Right renal cortex interstitium (tissue), 3 donors: ENCODE measurements around the gene LRRC66. TPM values are rescaled to one million over a fixed set of nuclear protein-coding genes. Genes with fewer than 3 reads are reported as not detected.

ENCODE experiments used
- DNase-seq, 3 donors: peaks; one replicate each; pipeline ENCODE4 v3.0.0-alpha.2; 2013; ENCODE audit warnings: low read depth in 3 of 3, low spot score in 2 of 3
- polyA plus RNA-seq, 3 donors: library from polyadenylated mRNA; unstranded; fragments of 120-200 nt; gene quantifications; one replicate each; pipeline ENCODE4 v1.2.1, GENCODE V29; 2013; ENCODE audit not compliant: insufficient read length in 3 of 3

LRRC66 gene
- polyA plus RNA-seq, 3 donors = 0.58 to 0.74 (median 0.64) TPM

- DNase-seq = no peak
Measured at GRCh38 chr4:52014903-52015302, 5.3 kb downstream of the LRRC66 start.

- no peak for DNase-seq
Measured at GRCh38 chr4:52012651-52013050, 7.5 kb downstream of the LRRC66 start.

GRCh38 chr4:52010986-52011385, 9.2 kb downstream of the LRRC66 start:
- DNase-seq = no peak

- DNase-seq = no peak
Measured at GRCh38 chr4:52006887-52007286, 13.3 kb downstream of the LRRC66 start.

- DNase-seq = no peak
Measured at GRCh38 chr4:52005604-52006273, 14.4 kb downstream of the LRRC66 start.

GRCh38 chr4:52004414-52004813, 15.7 kb downstream of the LRRC66 start:
- no peak for DNase-seq

GRCh38 chr4:52001616-52002015, 18.5 kb downstream of the LRRC66 start:
- no peak for DNase-seq

- DNase-seq = no peak
Measured at GRCh38 chr4:51999250-51999649, 20.9 kb downstream of the LRRC66 start.

GRCh38 chr4:51998837-51999236, 21.3 kb downstream of the LRRC66 start:
- DNase-seq = no peak

- no peak for DNase-seq
Measured at GRCh38 chr4:51997647-51998046, 22.5 kb downstream of the LRRC66 start.

- no peak for DNase-seq
Measured at GRCh38 chr4:51995647-51996220, 24.4 kb downstream of the LRRC66 start.

GRCh38 chr4:51965862-51966261, 54.3 kb downstream of the LRRC66 start:
- no peak for DNase-seq

- DNase-seq = peak in 1 of 3 donors; percentile 7
Measured at GRCh38 chr4:51963841-51964517, 56.2 kb downstream of the LRRC66 start.

GRCh38 chr4:51960486-51960885, 59.7 kb downstream of the LRRC66 start:
- no peak for DNase-seq

- no peak for DNase-seq
Measured at GRCh38 chr4:51958199-51958968, 61.8 kb downstream of the LRRC66 start.

Other genes with a start within 250 kb of the LRRC66 start
- gene DCUN1D4, start 177.2 kb downstream of the LRRC66 start, polyA plus RNA-seq = 10 to 100 TPM; 52.6 to 57.8 (median 55.3) TPM
- 10 to 100 TPM; 52.0 to 53.0 (median 52.7) TPM for gene SGCB, start 17.9 kb upstream of the LRRC66 start, polyA plus RNA-seq
- 1 to 10 TPM; 1.3 to 1.4 (median 1.3) TPM for gene SPATA18, start 30.9 kb upstream of the LRRC66 start, polyA plus RNA-seq